Kidney epithelial cell (primary cell): ENCODE data around the gene PRICKLE4. TPM values are rescaled to one million over a fixed set of nuclear protein-coding genes. Genes with fewer than 3 reads are reported as not detected.

ENCODE experiments used
- DNase-seq: peaks from one replicate; pipeline ENCODE4 v3.0.0-alpha.2; 2010; ENCODE audit warnings: low read depth
- H3K27me3 ChIP-seq: 2 replicates; pipeline ENCODE4 v1.6.0; 2011; ENCODE audit warnings: low read length; ENCODE audit not compliant: control insufficient read depth, insufficient read depth
- H3K36me3 ChIP-seq: 2 replicates; pipeline ENCODE4 v1.5.1; 2011; ENCODE audit warnings: low read length; ENCODE audit not compliant: control insufficient read depth, insufficient read depth
- H3K4me3 ChIP-seq: 2 replicates; pipeline ENCODE4 v1.5.1; 2011; ENCODE audit warnings: low read depth, mild to moderate bottlenecking, control low read depth, low read length
- total RNA-seq: library from RNA; depleted of rRNA; stranded (reverse); fragments of >200 nt; gene quantifications from 2 replicates; pipeline ENCODE4 v1.2.3, GENCODE V29; 2015
- TF ChIP-seq, protein P1 (sequence below): IDR thresholded peaks from 2 replicates; pipeline ENCODE4 v1.5.1; 2011; ENCODE audit warnings: mild to moderate bottlenecking, moderate library complexity, low read length, control low read depth, inconsistent platforms; ENCODE audit not compliant: insufficient read depth, poor library complexity, severe bottlenecking

PRICKLE4 gene
- total RNA-seq, 1 donor from 2014 or later: not detected

DNA sequence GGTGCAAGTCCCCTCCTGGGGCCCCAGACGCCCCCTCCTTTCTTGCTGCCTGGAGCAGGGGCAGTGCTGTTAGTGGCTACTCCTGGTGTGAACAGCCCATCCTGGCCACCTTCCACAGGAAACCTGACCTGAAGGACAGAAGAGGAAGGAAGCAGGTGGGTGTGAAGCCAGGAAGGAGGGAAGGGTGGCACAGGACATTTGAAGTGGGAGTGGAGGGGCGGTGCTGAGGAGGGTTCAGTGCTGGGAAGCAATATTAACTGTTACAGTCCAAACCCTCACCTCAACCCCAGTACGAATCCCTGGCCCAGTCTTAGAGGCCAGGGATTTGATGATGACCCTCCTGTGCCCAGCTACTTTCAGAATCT lies 766 bp downstream of the PRICKLE4 start:
- H3K4me3 ChIP-seq: no peak overlapping the region
- no peak for DNase-seq
- H3K27me3 ChIP-seq: no peaks in the 10 kb centered on the region
- H3K36me3 ChIP-seq: no peaks in the 10 kb centered on the region
- TF ChIP-seq, protein P1, sequence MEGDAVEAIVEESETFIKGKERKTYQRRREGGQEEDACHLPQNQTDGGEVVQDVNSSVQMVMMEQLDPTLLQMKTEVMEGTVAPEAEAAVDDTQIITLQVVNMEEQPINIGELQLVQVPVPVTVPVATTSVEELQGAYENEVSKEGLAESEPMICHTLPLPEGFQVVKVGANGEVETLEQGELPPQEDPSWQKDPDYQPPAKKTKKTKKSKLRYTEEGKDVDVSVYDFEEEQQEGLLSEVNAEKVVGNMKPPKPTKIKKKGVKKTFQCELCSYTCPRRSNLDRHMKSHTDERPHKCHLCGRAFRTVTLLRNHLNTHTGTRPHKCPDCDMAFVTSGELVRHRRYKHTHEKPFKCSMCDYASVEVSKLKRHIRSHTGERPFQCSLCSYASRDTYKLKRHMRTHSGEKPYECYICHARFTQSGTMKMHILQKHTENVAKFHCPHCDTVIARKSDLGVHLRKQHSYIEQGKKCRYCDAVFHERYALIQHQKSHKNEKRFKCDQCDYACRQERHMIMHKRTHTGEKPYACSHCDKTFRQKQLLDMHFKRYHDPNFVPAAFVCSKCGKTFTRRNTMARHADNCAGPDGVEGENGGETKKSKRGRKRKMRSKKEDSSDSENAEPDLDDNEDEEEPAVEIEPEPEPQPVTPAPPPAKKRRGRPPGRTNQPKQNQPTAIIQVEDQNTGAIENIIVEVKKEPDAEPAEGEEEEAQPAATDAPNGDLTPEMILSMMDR: no peak

- no peak overlapping the region for H3K4me3 ChIP-seq
- H3K27me3 ChIP-seq: no peaks in the 10 kb centered on the region
- no peak for DNase-seq
- no peaks in the 10 kb centered on the region for H3K36me3 ChIP-seq
- TF ChIP-seq, protein P1: no peak
Measured at GRCh38 chr6:41783106-41783780, 2.7 kb downstream of the PRICKLE4 start.

- Histone ChIP-seq H3K27me3 (no peaks in the 10 kb centered on the region), H3K36me3 (no peaks in the 10 kb centered on the region), H3K4me3 (no peak overlapping the region)
- DNase-seq: no peak
- TF ChIP-seq, protein P1: no peak
Measured at GRCh38 chr6:41784581-41785171, 4.1 kb downstream of the PRICKLE4 start.

- H3K36me3 ChIP-seq: no peaks in the 10 kb centered on the region
- TF ChIP-seq, protein P1: no peak
- DNase-seq: no peak
- no peaks in the 10 kb centered on the region for H3K27me3 ChIP-seq
- H3K4me3 ChIP-seq: no peak overlapping the region
Measured at GRCh38 chr6:41785254-41785653, 4.7 kb downstream of the PRICKLE4 start.

- DNase-seq: no peak
- TF ChIP-seq, protein P1: no peak
- Histone ChIP-seq H3K4me3 (peak overlapping the region; percentile 74), H3K36me3 (no peaks in the 10 kb centered on the region), H3K27me3 (no peaks in the 10 kb centered on the region)
Measured at GRCh38 chr6:41785689-41786450, 5.3 kb downstream of the PRICKLE4 start.
